ENCODE data around the gene SMG5.

SMG5 gene

GRCh38 chr1:156212833-156213643 is 69.6 kb downstream of the SMG5 start, which contains the start of gene PMF1:
TSS of gene PMF1 (plus strand) at chr1:156213007. CDS start at chr1:156213016, 9 bp downstream.
- peak; percentile 96 for DNase-seq

DNA sequence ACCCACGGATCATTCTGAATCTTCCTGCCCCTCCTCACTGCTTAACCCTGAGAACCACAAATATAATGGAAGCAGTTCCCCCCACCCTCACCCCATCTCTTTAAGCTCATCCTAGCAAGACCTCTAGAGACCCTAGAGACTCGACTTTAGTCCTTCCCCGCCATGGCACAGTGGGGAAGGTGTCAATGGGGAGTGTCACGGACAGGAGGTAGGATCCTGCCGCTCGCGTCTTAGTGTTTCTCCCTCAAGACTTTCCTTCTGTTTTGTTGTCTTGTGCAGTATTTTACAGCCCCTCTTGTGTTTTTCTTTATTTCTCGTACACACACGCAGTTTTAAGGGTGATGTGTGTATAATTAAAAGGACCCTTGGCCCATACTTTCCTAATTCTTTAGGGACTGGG is 70.5 kb downstream of the SMG5 start:
- no peak for DNase-seq

- no peak for DNase-seq
Measured at GRCh38 chr1:156211243-156211642, 71.4 kb downstream of the SMG5 start.

DNA sequence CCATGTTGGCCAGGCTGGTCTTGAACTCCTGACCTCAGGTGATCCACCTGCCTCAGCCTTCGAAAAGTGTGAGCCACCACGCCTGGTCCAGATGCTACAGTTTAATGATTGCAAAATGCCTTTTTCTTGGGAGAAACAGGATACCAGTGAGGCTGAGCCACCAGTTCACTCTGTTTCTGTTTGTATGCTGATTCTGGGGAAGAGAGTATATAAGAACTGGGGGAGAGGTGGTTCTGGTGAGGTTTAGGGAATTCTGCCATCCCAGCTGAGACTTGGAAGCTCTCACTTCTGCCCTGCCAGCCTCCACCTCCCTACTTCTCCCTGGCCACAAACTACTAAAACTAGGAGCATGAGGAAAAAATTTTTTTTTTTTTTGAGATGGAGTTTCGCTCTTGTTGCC is 77.9 kb downstream of the SMG5 start:
- DNase-seq = no peak

- no peak for DNase-seq
Measured at GRCh38 chr1:156203331-156203730, 79.3 kb downstream of the SMG5 start.

DNA sequence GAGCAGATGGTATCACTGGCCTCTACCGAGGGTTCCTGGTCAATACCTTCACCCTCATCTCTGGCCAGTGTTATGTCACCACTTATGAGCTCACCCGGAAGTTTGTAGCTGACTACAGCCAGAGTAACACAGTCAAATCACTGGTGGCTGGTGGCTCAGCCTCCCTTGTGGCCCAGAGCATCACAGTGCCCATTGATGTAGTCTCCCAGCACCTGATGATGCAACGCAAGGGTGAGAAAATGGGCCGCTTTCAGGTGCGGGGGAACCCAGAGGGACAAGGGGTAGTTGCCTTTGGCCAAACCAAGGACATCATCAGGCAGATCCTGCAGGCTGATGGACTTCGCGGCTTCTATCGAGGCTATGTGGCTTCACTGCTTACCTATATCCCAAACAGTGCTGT is 82.6 kb downstream of the SMG5 start:
- no peak for DNase-seq
